ENCODE data around the gene FOXO6.

Gene FOXO6

DNA sequence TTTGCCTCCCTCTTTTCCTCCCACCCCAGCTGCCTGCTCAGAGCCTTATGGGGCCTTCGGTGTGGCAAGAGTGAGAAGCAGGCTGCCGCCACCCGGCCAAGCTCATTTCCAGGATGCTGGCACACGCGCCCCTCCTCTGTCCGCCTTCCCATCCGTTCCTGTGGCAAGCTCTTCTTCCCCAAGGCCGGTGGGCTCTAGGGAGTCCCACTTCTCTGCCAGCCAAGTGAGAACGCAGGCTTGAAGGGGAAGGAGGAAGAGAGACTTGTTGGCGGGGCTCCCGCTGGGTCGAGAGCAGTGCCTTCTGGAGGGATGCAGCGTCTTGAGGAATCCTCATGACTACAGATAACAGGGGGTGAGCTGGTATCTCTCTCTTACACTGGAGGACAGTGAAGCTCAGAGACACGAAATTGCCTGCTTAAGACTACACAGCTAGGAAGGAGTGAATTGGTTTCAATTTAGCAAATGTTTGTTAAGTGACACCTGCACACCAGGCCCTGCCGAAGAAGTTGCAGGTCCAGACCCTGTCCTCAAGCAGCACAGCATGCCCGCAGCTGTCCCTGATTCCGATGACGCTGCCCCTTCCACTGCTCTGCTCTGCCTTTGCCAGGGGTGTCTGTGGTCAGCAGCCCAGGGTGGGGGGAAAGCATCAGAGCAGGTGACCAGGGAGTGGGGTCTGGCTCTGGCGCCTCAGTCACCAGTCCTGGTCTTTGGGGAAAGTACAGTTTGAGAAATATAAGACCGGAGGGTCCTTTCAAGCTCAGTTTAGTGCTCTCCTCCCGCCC, 40.1 kb upstream of the FOXO6 start:
- no peak overlapping the region for H3K4me3 ChIP-seq (ENCODE audit: low read length)
- H3K4me1 ChIP-seq (ENCODE audit: control insufficient read depth, insufficient read depth, low read length) = peaks cover 13% of the 10 kb centered on the region
- H3K27ac ChIP-seq (ENCODE audit: low read depth, low read length) = no peak overlapping the region
- no peaks in the 10 kb centered on the region for H3K27me3 ChIP-seq (ENCODE audit: control insufficient read depth, insufficient read depth, low read length)
- H3K36me3 ChIP-seq (ENCODE audit: control insufficient read depth, insufficient read depth, low read length) = no peaks in the 10 kb centered on the region
- H3K9ac ChIP-seq (ENCODE audit: low read length) = no peak overlapping the region

DNA sequence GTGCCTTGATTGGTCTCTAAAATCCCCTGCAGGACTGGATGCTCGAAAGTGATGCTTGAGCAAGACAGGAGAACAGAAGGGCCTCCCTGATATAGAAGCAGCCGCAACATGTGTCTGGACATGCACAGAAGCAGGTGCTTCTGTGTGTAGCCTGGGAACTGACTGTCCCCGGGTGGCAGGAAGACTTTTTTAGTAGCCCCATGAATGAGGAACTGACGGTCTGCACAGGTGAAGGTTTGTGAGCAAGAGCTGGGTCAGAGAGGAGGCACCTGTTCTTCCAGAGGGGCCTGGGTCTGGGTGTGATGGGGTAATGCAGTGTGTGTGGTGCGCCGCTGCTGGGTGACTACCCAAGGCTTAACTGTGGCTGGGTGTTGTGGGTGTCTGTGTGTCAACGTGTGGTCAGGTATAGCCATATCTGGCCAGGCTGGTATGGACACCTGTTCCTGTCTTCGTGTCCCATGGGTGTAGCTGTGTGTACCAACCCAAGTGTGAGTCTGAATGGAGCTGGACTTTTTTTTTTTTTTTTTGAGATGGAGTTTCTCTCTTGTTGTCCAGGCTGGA, 39.1 kb upstream of the FOXO6 start:
- no peak overlapping the region for H3K27ac ChIP-seq (ENCODE audit: low read depth, low read length)
- H3K4me3 ChIP-seq (ENCODE audit: low read length) = no peak overlapping the region
- H3K36me3 ChIP-seq (ENCODE audit: control insufficient read depth, insufficient read depth, low read length) = no peaks in the 10 kb centered on the region
- H3K9ac ChIP-seq (ENCODE audit: low read length) = no peak overlapping the region
- no peaks in the 10 kb centered on the region for H3K27me3 ChIP-seq (ENCODE audit: control insufficient read depth, insufficient read depth, low read length)
- H3K4me1 ChIP-seq (ENCODE audit: control insufficient read depth, insufficient read depth, low read length) = peaks cover 13% of the 10 kb centered on the region

GRCh38 chr1:41322835-41323234, 38.4 kb upstream of the FOXO6 start:
- H3K9ac ChIP-seq (ENCODE audit: low read length) = no peak overlapping the region
- H3K4me3 ChIP-seq (ENCODE audit: low read length) = no peak overlapping the region
- H3K27ac ChIP-seq (ENCODE audit: low read depth, low read length) = no peak overlapping the region
- peaks cover 13% of the 10 kb centered on the region for H3K4me1 ChIP-seq (ENCODE audit: control insufficient read depth, insufficient read depth, low read length)
- no peaks in the 10 kb centered on the region for H3K36me3 ChIP-seq (ENCODE audit: control insufficient read depth, insufficient read depth, low read length)
- H3K27me3 ChIP-seq (ENCODE audit: control insufficient read depth, insufficient read depth, low read length) = no peaks in the 10 kb centered on the region

DNA sequence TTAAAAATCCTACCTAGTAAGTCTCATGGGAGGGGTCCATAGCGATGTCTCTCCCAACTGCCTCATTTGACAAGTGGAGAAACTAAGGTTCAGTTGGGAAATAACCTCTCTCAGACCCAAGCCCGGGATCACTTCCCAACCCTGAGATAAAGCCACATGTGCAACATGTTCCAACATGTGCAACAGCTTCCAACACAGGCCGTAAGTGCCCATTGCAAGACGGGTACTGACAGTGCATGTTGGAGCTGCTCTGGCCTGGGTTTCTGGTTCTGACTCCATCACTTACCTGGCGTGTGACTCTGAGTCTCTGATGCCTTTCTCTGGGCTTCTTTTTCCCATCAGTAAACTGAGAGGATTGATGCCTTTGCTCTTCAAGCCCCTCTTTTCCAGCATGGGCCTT, 38.0 kb upstream of the FOXO6 start:
- no peaks in the 10 kb centered on the region for H3K36me3 ChIP-seq (ENCODE audit: control insufficient read depth, insufficient read depth, low read length)
- peaks cover 13% of the 10 kb centered on the region for H3K4me1 ChIP-seq (ENCODE audit: control insufficient read depth, insufficient read depth, low read length)
- no peak overlapping the region for H3K9ac ChIP-seq (ENCODE audit: low read length)
- H3K27me3 ChIP-seq (ENCODE audit: control insufficient read depth, insufficient read depth, low read length) = no peaks in the 10 kb centered on the region
- no peak overlapping the region for H3K4me3 ChIP-seq (ENCODE audit: low read length)
- no peak overlapping the region for H3K27ac ChIP-seq (ENCODE audit: low read depth, low read length)

GRCh38 chr1:41325801-41326200, 35.4 kb upstream of the FOXO6 start:
- Histone ChIP-seq H3K4me1 (ENCODE audit: control insufficient read depth, insufficient read depth, low read length) (no peaks in the 10 kb centered on the region), H3K27me3 (ENCODE audit: control insufficient read depth, insufficient read depth, low read length) (no peaks in the 10 kb centered on the region), H3K36me3 (ENCODE audit: control insufficient read depth, insufficient read depth, low read length) (no peaks in the 10 kb centered on the region), H3K4me3 (ENCODE audit: low read length) (no peak overlapping the region), H3K27ac (ENCODE audit: low read depth, low read length) (no peak overlapping the region), H3K9ac (ENCODE audit: low read length) (no peak overlapping the region)

DNA sequence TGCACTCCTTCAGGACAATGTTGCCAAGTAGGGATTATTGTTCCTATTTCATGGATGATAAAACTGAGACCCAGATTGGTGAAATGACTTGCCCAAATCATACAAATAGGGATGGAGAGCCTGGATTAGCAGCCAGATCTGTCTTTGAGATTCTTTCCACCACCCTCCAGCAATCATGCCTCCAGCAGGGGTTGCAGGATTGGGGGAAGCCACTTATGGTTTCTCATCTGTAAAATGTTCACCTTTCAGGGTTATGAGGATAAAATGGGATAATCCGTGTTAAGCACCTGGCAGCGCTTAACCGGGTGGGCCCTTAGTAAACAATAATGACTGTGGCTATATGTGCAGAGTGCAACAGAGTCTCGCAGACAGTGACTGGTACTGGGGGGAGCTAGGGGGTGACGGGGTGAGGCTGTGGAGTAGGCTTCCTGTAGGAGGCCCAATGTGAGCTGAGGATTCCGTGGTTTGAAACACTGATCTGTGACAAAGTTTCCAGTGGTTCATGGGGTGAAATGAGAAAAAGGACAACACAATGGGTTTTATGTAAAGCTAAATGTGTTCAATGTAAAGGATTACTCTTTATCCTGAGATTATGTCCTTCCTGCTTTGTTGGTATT, 33.7 kb upstream of the FOXO6 start:
- Histone ChIP-seq H3K27ac (ENCODE audit: low read depth, low read length) (no peak overlapping the region), H3K4me3 (ENCODE audit: low read length) (no peak overlapping the region), H3K36me3 (ENCODE audit: control insufficient read depth, insufficient read depth, low read length) (no peaks in the 10 kb centered on the region), H3K27me3 (ENCODE audit: control insufficient read depth, insufficient read depth, low read length) (no peaks in the 10 kb centered on the region), H3K4me1 (ENCODE audit: control insufficient read depth, insufficient read depth, low read length) (no peaks in the 10 kb centered on the region), H3K9ac (ENCODE audit: low read length) (no peak overlapping the region)

DNA sequence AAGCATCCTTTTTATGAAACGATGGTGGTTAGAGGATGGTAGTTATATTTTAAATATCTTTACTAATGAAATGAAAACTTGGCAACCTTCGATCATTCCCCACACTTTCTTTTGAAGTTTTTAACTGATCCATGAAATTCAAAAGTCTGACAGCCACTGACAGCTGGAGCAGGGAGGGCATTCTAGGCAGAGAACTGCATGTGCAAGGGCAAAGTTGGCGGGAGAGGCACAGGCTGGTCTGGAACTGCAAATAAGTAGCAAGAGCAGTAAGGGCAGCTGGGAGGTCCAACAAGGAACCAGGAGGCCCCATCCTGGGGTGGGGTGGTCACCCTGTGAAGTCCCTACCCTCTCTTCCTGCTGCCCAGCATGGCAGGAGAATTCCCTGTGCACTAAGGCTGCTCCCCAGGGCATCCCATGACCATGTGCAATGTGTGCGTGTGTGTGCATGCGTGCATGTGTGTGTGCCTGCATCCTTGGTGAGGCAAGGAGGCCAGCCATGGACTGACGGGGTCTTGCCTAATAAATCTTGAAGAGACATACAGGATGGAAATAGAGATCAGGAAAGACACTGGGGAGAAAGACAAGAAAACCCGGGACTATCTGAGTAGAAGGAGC, 33.1 kb upstream of the FOXO6 start:
- Histone ChIP-seq H3K36me3 (ENCODE audit: control insufficient read depth, insufficient read depth, low read length) (no peaks in the 10 kb centered on the region), H3K27me3 (ENCODE audit: control insufficient read depth, insufficient read depth, low read length) (no peaks in the 10 kb centered on the region), H3K9ac (ENCODE audit: low read length) (no peak overlapping the region), H3K4me1 (ENCODE audit: control insufficient read depth, insufficient read depth, low read length) (no peaks in the 10 kb centered on the region), H3K27ac (ENCODE audit: low read depth, low read length) (no peak overlapping the region), H3K4me3 (ENCODE audit: low read length) (no peak overlapping the region)

DNA sequence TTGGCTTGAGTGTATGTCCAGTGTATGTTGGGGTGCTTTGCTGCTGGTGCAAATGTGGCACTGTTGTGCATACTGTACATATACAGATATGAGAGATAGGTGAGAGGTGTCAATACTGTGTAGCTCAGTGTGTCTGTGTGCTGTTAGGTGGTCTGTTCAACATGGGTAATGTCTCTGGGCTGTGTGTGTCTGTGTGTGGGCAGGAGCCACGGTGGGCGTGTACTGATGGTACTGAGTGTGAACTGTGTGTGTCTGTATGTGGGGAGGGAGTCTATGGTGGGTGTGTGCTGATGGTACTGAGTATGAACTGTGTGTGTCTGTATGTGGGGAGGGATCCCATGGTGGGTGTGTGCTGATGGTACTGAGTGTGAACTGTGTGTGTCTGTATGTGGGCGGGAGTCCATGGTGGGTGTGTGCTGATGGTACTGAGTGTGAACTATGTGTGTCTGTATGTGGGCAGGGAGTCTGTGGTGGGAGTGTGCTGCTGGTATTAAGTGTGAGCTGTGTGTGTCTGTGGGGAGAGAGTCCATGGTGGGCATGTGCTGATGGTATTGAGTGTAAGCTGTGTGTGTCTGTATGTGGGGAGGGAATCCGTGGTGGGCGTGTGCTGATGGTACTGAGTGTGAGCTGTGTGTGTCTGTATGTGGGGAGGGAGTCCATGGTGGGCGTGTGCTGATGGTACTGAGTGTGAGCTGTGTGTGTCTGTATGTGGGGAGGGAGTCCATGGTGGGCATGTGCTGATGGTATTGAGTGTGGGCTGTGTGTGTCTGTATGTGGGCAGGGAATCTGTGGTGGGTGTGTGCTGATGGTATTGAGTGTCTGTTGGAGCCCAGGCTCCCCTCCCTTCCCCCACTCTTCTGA, 32.2 kb upstream of the FOXO6 start:
- Histone ChIP-seq H3K27ac (ENCODE audit: low read depth, low read length) (no peak overlapping the region), H3K27me3 (ENCODE audit: control insufficient read depth, insufficient read depth, low read length) (no peaks in the 10 kb centered on the region), H3K9ac (ENCODE audit: low read length) (no peak overlapping the region), H3K4me1 (ENCODE audit: control insufficient read depth, insufficient read depth, low read length) (no peaks in the 10 kb centered on the region), H3K4me3 (ENCODE audit: low read length) (no peak overlapping the region), H3K36me3 (ENCODE audit: control insufficient read depth, insufficient read depth, low read length) (no peaks in the 10 kb centered on the region)

- no peak overlapping the region for H3K27ac ChIP-seq (ENCODE audit: low read depth, low read length)
- no peaks in the 10 kb centered on the region for H3K36me3 ChIP-seq (ENCODE audit: control insufficient read depth, insufficient read depth, low read length)
- H3K9ac ChIP-seq (ENCODE audit: low read length) = no peak overlapping the region
- no peaks in the 10 kb centered on the region for H3K4me1 ChIP-seq (ENCODE audit: control insufficient read depth, insufficient read depth, low read length)
- H3K27me3 ChIP-seq (ENCODE audit: control insufficient read depth, insufficient read depth, low read length) = no peaks in the 10 kb centered on the region
- no peak overlapping the region for H3K4me3 ChIP-seq (ENCODE audit: low read length)
Measured at GRCh38 chr1:41329662-41330587, 31.3 kb upstream of the FOXO6 start.

- no peaks in the 10 kb centered on the region for H3K27me3 ChIP-seq (ENCODE audit: control insufficient read depth, insufficient read depth, low read length)
- H3K4me3 ChIP-seq (ENCODE audit: low read length) = no peak overlapping the region
- no peak overlapping the region for H3K9ac ChIP-seq (ENCODE audit: low read length)
- no peak overlapping the region for H3K27ac ChIP-seq (ENCODE audit: low read depth, low read length)
- H3K4me1 ChIP-seq (ENCODE audit: control insufficient read depth, insufficient read depth, low read length) = no peaks in the 10 kb centered on the region
- no peaks in the 10 kb centered on the region for H3K36me3 ChIP-seq (ENCODE audit: control insufficient read depth, insufficient read depth, low read length)
Measured at GRCh38 chr1:41330588-41331545, 30.4 kb upstream of the FOXO6 start.

GRCh38 chr1:41331546-41331917, 29.7 kb upstream of the FOXO6 start:
- no peak overlapping the region for H3K9ac ChIP-seq (ENCODE audit: low read length)
- no peak overlapping the region for H3K27ac ChIP-seq (ENCODE audit: low read depth, low read length)
- H3K4me3 ChIP-seq (ENCODE audit: low read length) = no peak overlapping the region
- no peaks in the 10 kb centered on the region for H3K27me3 ChIP-seq (ENCODE audit: control insufficient read depth, insufficient read depth, low read length)
- no peaks in the 10 kb centered on the region for H3K4me1 ChIP-seq (ENCODE audit: control insufficient read depth, insufficient read depth, low read length)
- H3K36me3 ChIP-seq (ENCODE audit: control insufficient read depth, insufficient read depth, low read length) = no peaks in the 10 kb centered on the region

All from rectal smooth muscle tissue (tissue), 1 donor.